ENCODE measurements around the gene UBE3A. TPM values are rescaled to one million over a fixed set of nuclear protein-coding genes. Genes with fewer than 3 reads are reported as not detected.
"Not testable (repeated sequence)": the region's sequence is repeated elsewhere in the genome, so short reads cannot be mapped to it uniquely, and the experiment has no call there.

Gene UBE3A
- total RNA-seq, 3 donors from 2014 or later (not counting 1 experiment from before 2014, with no cell fraction given) = 119 to 131 (median 122) TPM

DNA sequence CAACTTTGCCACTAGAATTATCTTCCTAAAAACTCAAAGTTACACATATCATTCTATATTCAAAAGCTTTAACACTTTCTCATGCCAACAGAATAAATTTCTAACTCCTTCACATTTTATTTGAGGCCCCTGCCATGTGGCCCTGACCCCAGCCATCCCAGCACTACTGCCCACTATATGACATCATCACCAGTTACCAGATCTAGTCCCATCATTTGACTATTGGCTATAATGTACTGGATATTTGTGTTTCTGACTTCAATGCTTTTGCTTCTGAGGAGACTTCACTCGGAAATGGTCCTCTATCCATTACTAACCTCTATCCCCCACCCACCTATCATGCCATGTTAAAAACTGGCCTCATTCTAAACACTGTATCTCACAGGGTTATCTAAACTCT is 23.6 kb downstream of the UBE3A start:
- no peaks in the 10 kb centered on the region for H3K36me3 Mint-ChIP-seq

DNA sequence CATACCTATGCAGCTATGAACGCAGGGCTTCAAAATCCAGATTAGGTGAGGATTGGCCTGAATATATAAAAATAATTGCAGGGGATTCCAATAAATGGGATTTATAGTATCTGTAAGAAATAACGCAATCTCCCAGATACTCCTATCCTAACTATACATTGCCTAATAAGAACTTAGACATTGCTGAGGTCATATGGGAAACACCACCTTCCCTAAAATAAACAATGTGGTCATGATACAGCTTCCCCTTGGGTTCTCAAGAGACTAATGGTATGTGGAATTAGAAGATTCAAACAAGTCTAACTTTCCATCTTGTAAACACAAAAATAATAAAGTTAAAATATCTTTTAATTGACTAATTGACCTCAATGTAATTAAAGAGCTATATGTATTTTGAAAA is 28.2 kb downstream of the UBE3A start:
- DNase-seq (no peak), ATAC-seq (no peak)
- H3K4me1 Mint-ChIP-seq = peaks cover 55 to 62% of the 10 kb centered on the region in 2 donors
- H3K27me3 Mint-ChIP-seq (ENCODE audit: low read depth in 2 of 2) = no peaks in the 10 kb centered on the region
- no peaks in the 10 kb centered on the region for H3K27me3 ChIP-seq (ENCODE audit: control insufficient read depth, insufficient read depth, low read length)
- no peak overlapping the region for H3K27ac Mint-ChIP-seq
- no peaks in the 10 kb centered on the region for H3K9me3 ChIP-seq (ENCODE audit: control insufficient read depth, insufficient read depth, low read length)
- H3K36me3 ChIP-seq (ENCODE audit: control insufficient read depth, insufficient read depth, low read length) = no peaks in the 10 kb centered on the region
- no peak overlapping the region for H3K4me3 Mint-ChIP-seq
- no peak overlapping the region for H3K4me3 ChIP-seq (ENCODE audit: low read length)
- intact Hi-C loops (cut with micrococcal nuclease) = loop anchor here (5.0 kb wide), 1 partner anchor 52 kb away; no protein-coding TSS in a partner anchor
- TF ChIP-seq, protein P1, sequence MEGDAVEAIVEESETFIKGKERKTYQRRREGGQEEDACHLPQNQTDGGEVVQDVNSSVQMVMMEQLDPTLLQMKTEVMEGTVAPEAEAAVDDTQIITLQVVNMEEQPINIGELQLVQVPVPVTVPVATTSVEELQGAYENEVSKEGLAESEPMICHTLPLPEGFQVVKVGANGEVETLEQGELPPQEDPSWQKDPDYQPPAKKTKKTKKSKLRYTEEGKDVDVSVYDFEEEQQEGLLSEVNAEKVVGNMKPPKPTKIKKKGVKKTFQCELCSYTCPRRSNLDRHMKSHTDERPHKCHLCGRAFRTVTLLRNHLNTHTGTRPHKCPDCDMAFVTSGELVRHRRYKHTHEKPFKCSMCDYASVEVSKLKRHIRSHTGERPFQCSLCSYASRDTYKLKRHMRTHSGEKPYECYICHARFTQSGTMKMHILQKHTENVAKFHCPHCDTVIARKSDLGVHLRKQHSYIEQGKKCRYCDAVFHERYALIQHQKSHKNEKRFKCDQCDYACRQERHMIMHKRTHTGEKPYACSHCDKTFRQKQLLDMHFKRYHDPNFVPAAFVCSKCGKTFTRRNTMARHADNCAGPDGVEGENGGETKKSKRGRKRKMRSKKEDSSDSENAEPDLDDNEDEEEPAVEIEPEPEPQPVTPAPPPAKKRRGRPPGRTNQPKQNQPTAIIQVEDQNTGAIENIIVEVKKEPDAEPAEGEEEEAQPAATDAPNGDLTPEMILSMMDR (IDR thresholded peaks at IDR 0.05) = no peak
- no peaks in the 10 kb centered on the region for H3K9me3 Mint-ChIP-seq
- H3K36me3 Mint-ChIP-seq = no peaks in the 10 kb centered on the region
- no peak overlapping the region for H3K27ac ChIP-seq (ENCODE audit: low read length)
- WGBS (ENCODE audit: insufficient coverage) = 100% methylated on average over 1 of the region's 2 CpGs
- peaks cover 6% of the 10 kb centered on the region for H3K4me1 ChIP-seq (ENCODE audit: control insufficient read depth, insufficient read depth, low read length)

More for the DNA sequence above, 23.6 kb downstream of the UBE3A start:
- H3K4me3 Mint-ChIP-seq = peak overlapping the region; percentile 13
- no peaks in the 10 kb centered on the region for H3K9me3 Mint-ChIP-seq
- Histone ChIP-seq H3K4me1 (ENCODE audit: control insufficient read depth, insufficient read depth, low read length) (peaks cover 6% of the 10 kb centered on the region), H3K27me3 (ENCODE audit: control insufficient read depth, insufficient read depth, low read length) (no peaks in the 10 kb centered on the region), H3K9me3 (ENCODE audit: control insufficient read depth, insufficient read depth, low read length) (no peaks in the 10 kb centered on the region), H3K4me3 (ENCODE audit: low read length) (no peak overlapping the region), H3K27ac (ENCODE audit: low read length) (no peak overlapping the region), H3K36me3 (ENCODE audit: control insufficient read depth, insufficient read depth, low read length) (no peaks in the 10 kb centered on the region)
- no peak for DNase-seq
- H3K27ac Mint-ChIP-seq = peak overlapping the region; percentile 2 to 25
- TF ChIP-seq, protein P1 (IDR thresholded peaks at IDR 0.05) = no peak
- intact Hi-C loops (cut with micrococcal nuclease) = no loop called here
- 100% methylated on average over 1 of the region's 1 CpG for WGBS (ENCODE audit: insufficient coverage)
- no peaks in the 10 kb centered on the region for H3K27me3 Mint-ChIP-seq (ENCODE audit: low read depth in 2 of 2)
- peaks cover 66 to 76% of the 10 kb centered on the region in 2 donors for H3K4me1 Mint-ChIP-seq
- no peak for ATAC-seq

DNA sequence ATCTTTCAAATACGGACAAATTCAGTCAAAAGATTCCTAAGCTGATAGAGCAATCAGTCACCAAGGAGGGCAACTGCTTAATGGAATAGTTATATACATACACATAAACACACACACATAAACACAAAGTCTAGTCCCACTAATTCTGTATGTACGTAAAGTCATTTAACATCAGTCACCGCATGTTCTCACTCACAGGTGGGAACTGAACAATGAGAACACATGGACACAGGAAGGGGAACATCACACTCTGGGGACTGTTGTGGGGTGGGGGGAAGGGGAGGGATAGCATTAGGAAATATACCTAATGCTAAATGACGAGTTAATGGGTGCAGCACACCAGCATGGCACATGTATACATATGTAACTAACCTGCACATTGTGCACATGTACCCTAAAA is 29.1 kb downstream of the UBE3A start:
- not testable (repeated sequence) for H3K36me3 ChIP-seq (ENCODE audit: control insufficient read depth, insufficient read depth, low read length); H3K27ac ChIP-seq (ENCODE audit: low read length); H3K36me3 Mint-ChIP-seq; H3K9me3 ChIP-seq (ENCODE audit: control insufficient read depth, insufficient read depth, low read length); H3K27me3 ChIP-seq (ENCODE audit: control insufficient read depth, insufficient read depth, low read length); ATAC-seq; DNase-seq; H3K4me3 ChIP-seq (ENCODE audit: low read length); H3K4me1 ChIP-seq (ENCODE audit: control insufficient read depth, insufficient read depth, low read length); H3K4me3 Mint-ChIP-seq; H3K27me3 Mint-ChIP-seq (ENCODE audit: low read depth in 2 of 2); H3K9me3 Mint-ChIP-seq
- 60% methylated on average over 1 of the region's 4 CpGs for WGBS (ENCODE audit: insufficient coverage)
- H3K27ac Mint-ChIP-seq = peak overlapping the region; percentile 5 to 27
- intact Hi-C loops (cut with micrococcal nuclease) = loop anchor here (5.0 kb wide), 1 partner anchor 53 kb away; no protein-coding TSS in a partner anchor
- H3K4me1 Mint-ChIP-seq = peaks cover 48 to 55% of the 10 kb centered on the region in 2 donors

DNA sequence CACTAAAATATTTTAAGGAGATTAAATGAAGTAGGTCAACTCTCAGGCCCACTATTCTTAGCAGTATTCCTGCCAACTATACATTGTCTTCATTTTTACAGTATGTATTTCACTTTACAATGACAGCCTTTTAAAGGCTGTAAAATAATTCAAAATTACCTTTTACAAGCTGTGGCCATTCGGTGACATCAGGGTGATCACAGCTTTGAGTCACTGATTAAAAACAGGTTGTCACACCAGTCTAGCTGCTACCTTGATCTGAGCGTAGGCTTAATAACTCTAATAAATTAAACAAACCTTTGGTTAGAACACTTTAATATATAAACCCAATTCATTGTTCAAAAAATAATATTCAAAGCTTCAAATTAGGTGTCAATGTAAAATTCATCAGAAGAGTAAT is 29.9 kb downstream of the UBE3A start:
- no peak for DNase-seq
- Histone ChIP-seq H3K27me3 (ENCODE audit: control insufficient read depth, insufficient read depth, low read length) (no peaks in the 10 kb centered on the region), H3K36me3 (ENCODE audit: control insufficient read depth, insufficient read depth, low read length) (peaks cover 4% of the 10 kb centered on the region), H3K27ac (ENCODE audit: low read length) (no peak overlapping the region), H3K4me3 (ENCODE audit: low read length) (no peak overlapping the region), H3K4me1 (ENCODE audit: control insufficient read depth, insufficient read depth, low read length) (peaks cover 4% of the 10 kb centered on the region), H3K9me3 (ENCODE audit: control insufficient read depth, insufficient read depth, low read length) (no peaks in the 10 kb centered on the region)
- peak overlapping the region in 1 of 2 donors; percentile 5 for H3K27ac Mint-ChIP-seq
- H3K9me3 Mint-ChIP-seq = no peaks in the 10 kb centered on the region
- WGBS (ENCODE audit: insufficient coverage) = 97% methylated on average over 2 of the region's 2 CpGs
- intact Hi-C loops (cut with micrococcal nuclease) = no loop called here
- H3K27me3 Mint-ChIP-seq (ENCODE audit: low read depth in 2 of 2) = no peaks in the 10 kb centered on the region
- no peak overlapping the region for H3K4me3 Mint-ChIP-seq
- H3K4me1 Mint-ChIP-seq = peaks cover 40 to 49% of the 10 kb centered on the region in 2 donors
- TF ChIP-seq, protein P1 (IDR thresholded peaks at IDR 0.05) = no peak
- H3K36me3 Mint-ChIP-seq = no peaks in the 10 kb centered on the region
- no peak for ATAC-seq
